Ramos (cell line): ENCODE data around the gene OTOP3.
"Not testable (repeated sequence)": the region's sequence is repeated elsewhere in the genome, so short reads cannot be mapped to it uniquely, and the experiment has no call there.

ENCODE experiments used
- in situ Hi-C: fragments of 300-500 bp; cut with MboI; formaldehyde crosslinking; loops from one replicate; pipeline ENCODE4 v1.14.3; 2022; ENCODE audit warnings: low sequenced_read_pairs; ENCODE audit not compliant: unreplicated experiment

The OTOP3 gene

GRCh38 chr17:74935585-74936469 lies at the start of gene OTOP3:
TSS of gene OTOP3 (plus strand) at chr17:74935898. CDS start at chr17:74935922, 24 bp downstream.
- in situ Hi-C loops, result no loop called here

- in situ Hi-C loops, result no loop called here
Measured at GRCh38 chr17:74888469-74888868, 47.2 kb upstream of the OTOP3 start.

- in situ Hi-C loops, result no loop called here
Measured at GRCh38 chr17:74890554-74890953, 45.1 kb upstream of the OTOP3 start.

GRCh38 chr17:74892013-74892841 lies 43.5 kb upstream of the OTOP3 start:
- in situ Hi-C loops, result no loop called here

- in situ Hi-C loops, result no loop called here
Measured at GRCh38 chr17:74892974-74893911, 42.5 kb upstream of the OTOP3 start, which contains the start of gene FADS6. TSS of gene FADS6 (minus strand) at chr17:74893633. CDS start at chr17:74893595, 38 bp downstream.

- in situ Hi-C loops, result no loop called here
Measured at GRCh38 chr17:74893936-74894671, 41.6 kb upstream of the OTOP3 start.

- in situ Hi-C loops, result no loop called here
Measured at GRCh38 chr17:74898376-74898946, 37.2 kb upstream of the OTOP3 start.

GRCh38 chr17:74900208-74900607 lies 35.5 kb upstream of the OTOP3 start:
- in situ Hi-C loops, result no loop called here

GRCh38 chr17:74901353-74902135 lies 34.2 kb upstream of the OTOP3 start:
- in situ Hi-C loops, result no loop called here

- in situ Hi-C loops, result no loop called here
Measured at GRCh38 chr17:74903034-74903433, 32.7 kb upstream of the OTOP3 start.

GRCh38 chr17:74903671-74904070 lies 32.0 kb upstream of the OTOP3 start:
- in situ Hi-C loops, result no loop called here

GRCh38 chr17:74904687-74905409 lies 30.9 kb upstream of the OTOP3 start:
- in situ Hi-C loops, result no loop called here

- in situ Hi-C loops, result not testable (repeated sequence)
Measured at GRCh38 chr17:74906214-74906793, 29.4 kb upstream of the OTOP3 start.

- in situ Hi-C loops, result no loop called here
Measured at GRCh38 chr17:74907012-74907411, 28.7 kb upstream of the OTOP3 start.

GRCh38 chr17:74909097-74909496 lies 26.6 kb upstream of the OTOP3 start:
- in situ Hi-C loops, result not testable (repeated sequence)

GRCh38 chr17:74911423-74911822 lies 24.3 kb upstream of the OTOP3 start:
- in situ Hi-C loops, result not testable (repeated sequence)

- in situ Hi-C loops, result no loop called here
Measured at GRCh38 chr17:74916136-74916850, 19.4 kb upstream of the OTOP3 start.
